HEK293 (cell line): ENCODE results near the gene JUND.
A peak's percentile ranks its signal among the peaks of the same experiment; 100 is the strongest.

ENCODE experiments used
- BCL11B ChIP-seq: fragments of 450-650 bp; formaldehyde crosslinking; IDR thresholded peaks from 2 replicates; pipeline ENCODE4 v1.5.1; 2016; ENCODE audit warnings: low read depth, missing biosample characterization, missing genetic modification characterization
- GLIS2 ChIP-seq: fragments of 450-650 bp; formaldehyde crosslinking; IDR thresholded peaks from 2 replicates; pipeline ENCODE4 v1.5.1; 2016; ENCODE audit warnings: missing biosample characterization, missing genetic modification characterization
- HIC1 ChIP-seq: fragments of 450-650 bp; formaldehyde crosslinking; IDR thresholded peaks from 2 replicates; pipeline ENCODE4 v1.5.1; 2016; ENCODE audit warnings: missing biosample characterization, missing genetic modification characterization
- TCF7L2 ChIP-seq: IDR thresholded peaks from 2 replicates; pipeline ENCODE4 v1.6.1; 2011; ENCODE audit warnings: low read depth, mild to moderate bottlenecking, inconsistent platforms, low read length, moderate library complexity, borderline replicate concordance
- ZBTB11 ChIP-seq: fragments of 450-650 bp; formaldehyde crosslinking; conservative IDR thresholded peaks from 2 replicates; pipeline ENCODE4 v1.5.1; 2016; ENCODE audit warnings: low read depth, missing biosample characterization, missing genetic modification characterization
- ZNF114 ChIP-seq: fragments of 450-650 bp; formaldehyde crosslinking; IDR thresholded peaks from 2 replicates; pipeline ENCODE4 v1.5.0; 2017; ENCODE audit warnings: missing biosample characterization, missing genetic modification characterization
- ZNF132 ChIP-seq: fragments of 450-650 bp; formaldehyde crosslinking; IDR thresholded peaks from 2 replicates; pipeline ENCODE4 v1.5.1; 2017; ENCODE audit warnings: missing biosample characterization, missing genetic modification characterization, borderline replicate concordance
- ZNF140 ChIP-seq: fragments of 450-650 bp; formaldehyde crosslinking; IDR thresholded peaks from 2 replicates; pipeline ENCODE4 v1.5.1; 2016; ENCODE audit warnings: missing biosample characterization, missing genetic modification characterization
- ZNF274 ChIP-seq, 2 experiments: fragments of 200-500 bp in 1 of 2; fragments of 450-650 bp in 1 of 2; sonication (Bioruptor generic) in 1 of 2; formaldehyde crosslinking in 1 of 2; IDR thresholded peaks; 2 replicates each; pipeline versions ENCODE4 v1.5.1 to v1.6.1; 2014 to 2016; ENCODE audit warnings: borderline replicate concordance in 1 of 2, inconsistent platforms in 1 of 2, low read length in 1 of 2, missing biosample characterization in 1 of 2, missing genetic modification characterization in 1 of 2
- ZNF544 ChIP-seq: fragments of 450-650 bp; formaldehyde crosslinking; IDR thresholded peaks from 2 replicates; pipeline ENCODE4 v1.5.0; 2017; ENCODE audit warnings: missing biosample characterization, missing genetic modification characterization
- ZNF747 ChIP-seq: fragments of 450-650 bp; formaldehyde crosslinking; IDR thresholded peaks from 2 replicates; pipeline ENCODE4 v1.5.1; 2016; ENCODE audit warnings: missing biosample characterization, missing genetic modification characterization
- TF ChIP-seq, protein P1 (sequence below): fragments of 450-650 bp; formaldehyde crosslinking; IDR thresholded peaks from 2 replicates; pipeline ENCODE4 v1.5.1; 2016; ENCODE audit warnings: missing biosample characterization, missing genetic modification characterization

DNA sequence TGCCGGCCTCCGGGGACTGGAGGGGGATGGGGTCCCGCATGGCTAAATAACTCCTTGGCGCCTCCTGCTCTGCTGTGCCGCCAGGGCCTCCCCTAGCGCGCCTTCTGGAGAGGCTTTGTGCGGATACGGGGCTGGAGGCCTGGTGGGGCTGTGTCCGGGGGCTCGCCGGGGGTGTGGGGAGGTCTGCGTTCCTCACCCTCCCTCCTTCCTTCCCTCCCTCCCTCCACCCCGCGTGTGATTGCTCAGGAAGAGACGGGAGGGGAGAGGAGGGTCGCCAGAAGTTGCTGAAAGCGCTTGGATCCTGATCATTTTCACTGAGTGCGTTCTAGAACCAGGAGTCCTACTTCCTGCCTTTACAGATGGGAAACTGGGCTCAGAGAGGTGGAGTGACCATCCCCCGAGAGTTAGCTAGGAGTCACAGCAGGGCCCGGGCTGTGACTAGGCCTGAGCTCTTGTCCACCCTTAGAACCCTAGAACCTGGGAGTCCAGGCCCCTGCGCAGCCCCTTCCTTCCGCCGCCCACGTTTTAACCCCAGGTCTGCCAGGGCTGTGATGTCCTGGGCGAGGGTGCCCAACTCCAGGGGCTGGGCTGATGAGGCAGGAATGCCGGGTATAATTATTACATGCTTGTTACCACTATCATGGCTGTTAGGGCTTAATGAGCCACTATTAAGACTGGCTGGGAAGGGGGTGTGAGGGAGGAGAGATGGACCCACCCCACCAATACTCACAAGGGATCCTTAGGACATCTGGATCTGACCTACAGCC is 782 bp upstream of the JUND start:
- TF ChIP-seq GLIS2, result peak; percentile 79
- TF ChIP-seq HIC1, result 0 out of 2 replicates have a peak, but pooled peaks have one; percentile 17
- TF ChIP-seq, protein P1, sequence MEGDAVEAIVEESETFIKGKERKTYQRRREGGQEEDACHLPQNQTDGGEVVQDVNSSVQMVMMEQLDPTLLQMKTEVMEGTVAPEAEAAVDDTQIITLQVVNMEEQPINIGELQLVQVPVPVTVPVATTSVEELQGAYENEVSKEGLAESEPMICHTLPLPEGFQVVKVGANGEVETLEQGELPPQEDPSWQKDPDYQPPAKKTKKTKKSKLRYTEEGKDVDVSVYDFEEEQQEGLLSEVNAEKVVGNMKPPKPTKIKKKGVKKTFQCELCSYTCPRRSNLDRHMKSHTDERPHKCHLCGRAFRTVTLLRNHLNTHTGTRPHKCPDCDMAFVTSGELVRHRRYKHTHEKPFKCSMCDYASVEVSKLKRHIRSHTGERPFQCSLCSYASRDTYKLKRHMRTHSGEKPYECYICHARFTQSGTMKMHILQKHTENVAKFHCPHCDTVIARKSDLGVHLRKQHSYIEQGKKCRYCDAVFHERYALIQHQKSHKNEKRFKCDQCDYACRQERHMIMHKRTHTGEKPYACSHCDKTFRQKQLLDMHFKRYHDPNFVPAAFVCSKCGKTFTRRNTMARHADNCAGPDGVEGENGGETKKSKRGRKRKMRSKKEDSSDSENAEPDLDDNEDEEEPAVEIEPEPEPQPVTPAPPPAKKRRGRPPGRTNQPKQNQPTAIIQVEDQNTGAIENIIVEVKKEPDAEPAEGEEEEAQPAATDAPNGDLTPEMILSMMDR (tag by site-specific recombination), result no peak
- no peak for TF ChIP-seq TCF7L2
- TF ChIP-seq ZNF747 (tag by site-specific recombination), result no peak
- TF ChIP-seq ZNF114 (tag by site-specific recombination), result no peak
- no peak for TF ChIP-seq ZNF544 (tag by site-specific recombination)
- TF ChIP-seq ZNF132 (tag by site-specific recombination), result no peak
- no peak for TF ChIP-seq ZNF274 (IDR thresholded peaks at IDR 0.05; ENCODE audit: low read length)
- no peak for TF ChIP-seq ZNF274 (tag by site-specific recombination; IDR thresholded peaks at IDR 0.05; ENCODE audit: borderline replicate concordance)
- no peak for TF ChIP-seq BCL11B (tag by site-specific recombination)
- TF ChIP-seq ZBTB11 (tag by site-specific recombination), result no peak
- TF ChIP-seq ZNF140 (tag by site-specific recombination), result no peak
